ENCODE data around the gene POGLUT3. TPM values are rescaled to one million over a fixed set of nuclear protein-coding genes. Genes with fewer than 3 reads are reported as not detected.

POGLUT3 gene
- total RNA-seq, result 20.6 and 30.1 TPM in 2 replicates

GRCh38 chr11:108498046-108498815 is at the start of gene POGLUT3:
Gene POGLUT3, minus strand, starts transcription at chr11:108498384. Its CDS starts 18 bp downstream, at chr11:108498366.

GRCh38 chr11:108467091-108467823 is 30.9 kb downstream of the POGLUT3 start, which contains the start of gene C11orf65:
Gene C11orf65, minus strand, starts transcription at chr11:108467529. Its CDS starts 5,970 bp downstream, at chr11:108461559.

Other genes with a start within 250 kb of the POGLUT3 start
- gene C11orf65, start 30.9 kb downstream of the POGLUT3 start, total RNA-seq, result 0.10 and 0.33 TPM in 2 replicates
- under 0.01 and 0.19 TPM in 2 replicates for gene EXPH5, start 95.4 kb upstream of the POGLUT3 start, total RNA-seq
- 22.2 and 28.8 TPM in 2 replicates for gene DDX10, start 166.7 kb upstream of the POGLUT3 start, total RNA-seq

Data from vein endothelial cell (primary cell).